ENCODE results near the gene ALG9.

ALG9 gene

GRCh38 chr11:111833524-111833923 is 37.9 kb downstream of the ALG9 start:
- H3K4me3 ChIP-seq (ENCODE audit: low read depth, low read length) = no peak overlapping the region
- no peak for DNase-seq (ENCODE audit: low read depth)
- TF ChIP-seq CTCF (IDR thresholded peaks at IDR 0.05; ENCODE audit: low read depth, low read length) (no peak), POLR2A (IDR thresholded peaks at IDR 0.05; ENCODE audit: extremely low read depth, insufficient read length) (no peak), MAX (IDR thresholded peaks at IDR 0.05; ENCODE audit: low read depth, low read length) (no peak), MYC (IDR thresholded peaks at IDR 0.05; ENCODE audit: low read depth, low read length) (no peak)

- no peak overlapping the region for H3K4me3 ChIP-seq (ENCODE audit: low read depth, low read length)
- TF ChIP-seq POLR2A (IDR thresholded peaks at IDR 0.05; ENCODE audit: extremely low read depth, insufficient read length) (no peak), MYC (IDR thresholded peaks at IDR 0.05; ENCODE audit: low read depth, low read length) (no peak), CTCF (IDR thresholded peaks at IDR 0.05; ENCODE audit: low read depth, low read length) (no peak), MAX (IDR thresholded peaks at IDR 0.05; ENCODE audit: low read depth, low read length) (no peak)
- DNase-seq (ENCODE audit: low read depth) = no peak
These were observed 42.0 kb downstream of the ALG9 start for GRCh38 chr11:111829185-111829968.

- no peak overlapping the region for H3K4me3 ChIP-seq (ENCODE audit: low read depth, low read length)
- TF ChIP-seq MYC (IDR thresholded peaks at IDR 0.05; ENCODE audit: low read depth, low read length) (no peak), CTCF (IDR thresholded peaks at IDR 0.05; ENCODE audit: low read depth, low read length) (no peak), MAX (IDR thresholded peaks at IDR 0.05; ENCODE audit: low read depth, low read length) (no peak), POLR2A (IDR thresholded peaks at IDR 0.05; ENCODE audit: extremely low read depth, insufficient read length) (no peak)
- DNase-seq (ENCODE audit: low read depth) = no peak
These were observed 44.9 kb downstream of the ALG9 start for GRCh38 chr11:111826322-111826950.

- no peak overlapping the region for H3K4me3 ChIP-seq (ENCODE audit: low read depth, low read length)
- TF ChIP-seq MAX (IDR thresholded peaks at IDR 0.05; ENCODE audit: low read depth, low read length) = no peak
- no peak for TF ChIP-seq CTCF (IDR thresholded peaks at IDR 0.05; ENCODE audit: low read depth, low read length)
- TF ChIP-seq POLR2A (IDR thresholded peaks at IDR 0.05; ENCODE audit: extremely low read depth, insufficient read length) = no peak
- no peak for TF ChIP-seq MYC (IDR thresholded peaks at IDR 0.05; ENCODE audit: low read depth, low read length)
- DNase-seq (ENCODE audit: low read depth) = no peak
These were observed 47.8 kb downstream of the ALG9 start for GRCh38 chr11:111823629-111824028.

GRCh38 chr11:111823131-111823530 is 48.2 kb downstream of the ALG9 start:
- H3K4me3 ChIP-seq (ENCODE audit: low read depth, low read length) = no peak overlapping the region
- no peak for DNase-seq (ENCODE audit: low read depth)
- TF ChIP-seq MYC (IDR thresholded peaks at IDR 0.05; ENCODE audit: low read depth, low read length) (no peak), CTCF (IDR thresholded peaks at IDR 0.05; ENCODE audit: low read depth, low read length) (no peak), MAX (IDR thresholded peaks at IDR 0.05; ENCODE audit: low read depth, low read length) (no peak), POLR2A (IDR thresholded peaks at IDR 0.05; ENCODE audit: extremely low read depth, insufficient read length) (no peak)
